Mammary epithelial cell (primary cell): ENCODE data around the gene GABRD.

Source experiments
- CTCF ChIP-seq, 2 donors: IDR thresholded peaks in 1 of 2; conservative IDR thresholded peaks in 1 of 2; 2 replicates each; pipeline ENCODE4 v1.5.1; 2011 to 2012; ENCODE audit warnings: inconsistent platforms in 2 of 2, low read length in 2 of 2, mild to moderate bottlenecking in 2 of 2, control low read depth in 1 of 2, low read depth in 1 of 2; ENCODE audit not compliant: insufficient read depth in 1 of 2; ENCODE audit errors: extremely low read depth in 1 of 2
- EZH2 ChIP-seq: IDR thresholded peaks from 2 replicates; pipeline ENCODE4 v1.6.1; 2012; ENCODE audit warnings: low read length, inconsistent platforms, borderline replicate concordance

GRCh38 chr1:2076826-2077225 is 57.7 kb downstream of the GABRD start:
- TF ChIP-seq CTCF (conservative IDR thresholded peaks at IDR 0.05 in 1 of 2, IDR thresholded peaks at IDR 0.05 in 1 of 2; ENCODE audit: extremely low read depth in 1 of 2, insufficient read depth in 1 of 2, low read depth in 1 of 2, low read length in 2 of 2), result no peak
- no peak for TF ChIP-seq EZH2
